Panc1 (cell line): ENCODE results near the gene LRRC3.

Source experiments
- POLR2AphosphoS5 ChIP-seq: IDR thresholded peaks from 2 replicates; pipeline ENCODE4 v1.6.1; 2012; ENCODE audit warnings: mild to moderate bottlenecking, low read depth, low read length, moderate library complexity
- TF ChIP-seq, protein P1 (sequence below): fragments of 450-650 bp; IDR thresholded peaks from 2 replicates; pipeline ENCODE4 v1.5.1; 2017; ENCODE audit warnings: mild to moderate bottlenecking

- TF ChIP-seq, protein P1, sequence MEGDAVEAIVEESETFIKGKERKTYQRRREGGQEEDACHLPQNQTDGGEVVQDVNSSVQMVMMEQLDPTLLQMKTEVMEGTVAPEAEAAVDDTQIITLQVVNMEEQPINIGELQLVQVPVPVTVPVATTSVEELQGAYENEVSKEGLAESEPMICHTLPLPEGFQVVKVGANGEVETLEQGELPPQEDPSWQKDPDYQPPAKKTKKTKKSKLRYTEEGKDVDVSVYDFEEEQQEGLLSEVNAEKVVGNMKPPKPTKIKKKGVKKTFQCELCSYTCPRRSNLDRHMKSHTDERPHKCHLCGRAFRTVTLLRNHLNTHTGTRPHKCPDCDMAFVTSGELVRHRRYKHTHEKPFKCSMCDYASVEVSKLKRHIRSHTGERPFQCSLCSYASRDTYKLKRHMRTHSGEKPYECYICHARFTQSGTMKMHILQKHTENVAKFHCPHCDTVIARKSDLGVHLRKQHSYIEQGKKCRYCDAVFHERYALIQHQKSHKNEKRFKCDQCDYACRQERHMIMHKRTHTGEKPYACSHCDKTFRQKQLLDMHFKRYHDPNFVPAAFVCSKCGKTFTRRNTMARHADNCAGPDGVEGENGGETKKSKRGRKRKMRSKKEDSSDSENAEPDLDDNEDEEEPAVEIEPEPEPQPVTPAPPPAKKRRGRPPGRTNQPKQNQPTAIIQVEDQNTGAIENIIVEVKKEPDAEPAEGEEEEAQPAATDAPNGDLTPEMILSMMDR = no peak
- TF ChIP-seq POLR2AphosphoS5 = no peak
Measured at GRCh38 chr21:44506279-44507255, 51.3 kb downstream of the LRRC3 start.
